Lung (tissue), 12 donors: Measurements from ENCODE around the gene CDC42EP3. TPM values are rescaled to one million over a fixed set of nuclear protein-coding genes. Genes with fewer than 3 reads are reported as not detected.

Experiments
- ATAC-seq: fragments of 200-7000 bp; cut with Tn5 transposase; one replicate; pipeline ENCODE4 v1.9.1; 2020; ENCODE audit warnings: moderate number of reproducible peaks; ENCODE audit not compliant: insufficient read depth, low FRiP score
- DNase-seq, 3 donors: peaks; one replicate each; pipeline ENCODE4 v3.0.0-alpha.2; 2013 to 2017
- H3K27ac ChIP-seq, 2 donors: one replicate each; pipeline ENCODE4 v1.5.1; 2013; ENCODE audit warnings: mild to moderate bottlenecking in 2 of 2, moderate library complexity in 2 of 2, control low read depth in 1 of 2, inconsistent platforms in 1 of 2, low read depth in 1 of 2, low read length in 1 of 2
- H3K27me3 ChIP-seq, 3 donors: one replicate each; pipeline ENCODE4 v1.5.1; 2013; ENCODE audit warnings: low read length in 2 of 3; ENCODE audit not compliant: control insufficient read depth in 3 of 3, insufficient read depth in 3 of 3
- H3K36me3 ChIP-seq, 4 donors: one replicate each; pipeline ENCODE4 v1.5.1; 2013; ENCODE audit warnings: low read length in 4 of 4, mild to moderate bottlenecking in 1 of 4, moderate library complexity in 1 of 4; ENCODE audit not compliant: control insufficient read depth in 4 of 4, insufficient read depth in 4 of 4
- H3K4me1 ChIP-seq, 5 donors: one replicate each; pipeline ENCODE4 v1.5.1; 2013; ENCODE audit warnings: low read length in 5 of 5, mild to moderate bottlenecking in 2 of 5, moderate library complexity in 1 of 5; ENCODE audit not compliant: control insufficient read depth in 5 of 5, insufficient read depth in 5 of 5
- H3K4me3 ChIP-seq: one replicate; pipeline ENCODE4 v1.5.1; 2013; ENCODE audit warnings: mild to moderate bottlenecking, control low read depth, moderate library complexity
- H3K9ac ChIP-seq, 2 donors: one replicate each; pipeline ENCODE4 v1.5.1; 2013; ENCODE audit warnings: low read length in 2 of 2, control low read depth in 1 of 2; ENCODE audit not compliant: insufficient read depth in 1 of 2
- H3K9me3 ChIP-seq, 4 donors: one replicate each; pipeline ENCODE4 v1.5.1; 2013; ENCODE audit warnings: low read length in 3 of 4, mild to moderate bottlenecking in 1 of 4, moderate library complexity in 1 of 4; ENCODE audit not compliant: control insufficient read depth in 4 of 4, insufficient read depth in 3 of 4
- WGBS, 2 donors: extraction: QIAGEN DNeasy Blood & Tissue Kit; methylation state at CpG; one replicate each; pipeline ENCODE4 v1.1.7; 2013; 5-methylcytosine and 5-hydroxymethylcytosine counted together
- polyA plus RNA-seq, 2 donors: library from polyadenylated mRNA; stranded (reverse); fragments of 200-250 nt; gene quantifications; one replicate each; pipeline ENCODE4 v1.2.1, GENCODE V29; 2013
- total RNA-seq, 2 donors: library from RNA; depleted of rRNA in 1 of 2; stranded (reverse); fragments of >200 nt in 1 of 2; gene quantifications; one replicate each; pipeline ENCODE4 v1.2.1, GENCODE V29; 2014 to 2021
- TF ChIP-seq, protein P1 (sequence below): IDR thresholded peaks from 2 replicates; pipeline ENCODE4 v1.5.1; 2012; ENCODE audit warnings: mild to moderate bottlenecking; ENCODE audit errors: control extremely low read depth, extremely low read depth
- donor health status: control.
- donor health status: control.
- donor health status: Bipolar disorder and iron deficiency.
- donor health status: healthy.
- donor health status: DM: yes; HTN: yes; CAD: no.

The CDC42EP3 gene
- total and polyA plus RNA-seq, 4 donors, result 22.9 to 59.0 (median 38.0) TPM

- no peaks in the 10 kb centered on the region for H3K27me3 ChIP-seq
- peaks cover 0 to 6% (median 0%) of the 10 kb centered on the region in 5 donors for H3K4me1 ChIP-seq
- no peak overlapping the region for H3K4me3 ChIP-seq
- no peaks in the 10 kb centered on the region for H3K9me3 ChIP-seq
- no peak overlapping the region for H3K9ac ChIP-seq
- TF ChIP-seq, protein P1, sequence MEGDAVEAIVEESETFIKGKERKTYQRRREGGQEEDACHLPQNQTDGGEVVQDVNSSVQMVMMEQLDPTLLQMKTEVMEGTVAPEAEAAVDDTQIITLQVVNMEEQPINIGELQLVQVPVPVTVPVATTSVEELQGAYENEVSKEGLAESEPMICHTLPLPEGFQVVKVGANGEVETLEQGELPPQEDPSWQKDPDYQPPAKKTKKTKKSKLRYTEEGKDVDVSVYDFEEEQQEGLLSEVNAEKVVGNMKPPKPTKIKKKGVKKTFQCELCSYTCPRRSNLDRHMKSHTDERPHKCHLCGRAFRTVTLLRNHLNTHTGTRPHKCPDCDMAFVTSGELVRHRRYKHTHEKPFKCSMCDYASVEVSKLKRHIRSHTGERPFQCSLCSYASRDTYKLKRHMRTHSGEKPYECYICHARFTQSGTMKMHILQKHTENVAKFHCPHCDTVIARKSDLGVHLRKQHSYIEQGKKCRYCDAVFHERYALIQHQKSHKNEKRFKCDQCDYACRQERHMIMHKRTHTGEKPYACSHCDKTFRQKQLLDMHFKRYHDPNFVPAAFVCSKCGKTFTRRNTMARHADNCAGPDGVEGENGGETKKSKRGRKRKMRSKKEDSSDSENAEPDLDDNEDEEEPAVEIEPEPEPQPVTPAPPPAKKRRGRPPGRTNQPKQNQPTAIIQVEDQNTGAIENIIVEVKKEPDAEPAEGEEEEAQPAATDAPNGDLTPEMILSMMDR, result no peak
- H3K36me3 ChIP-seq, result no peaks in the 10 kb centered on the region
- WGBS, 2 donors, result 86 to 93% methylated on average over 4 of the region's 4 CpGs
- ATAC-seq (no peak), DNase-seq (peak in 2 of 3 donors; percentile 57 to 69)
- H3K27ac ChIP-seq, result no peak overlapping the region
Observed at GRCh38 chr2:37695336-37695735, 23.9 kb upstream of the CDC42EP3 start.

DNA sequence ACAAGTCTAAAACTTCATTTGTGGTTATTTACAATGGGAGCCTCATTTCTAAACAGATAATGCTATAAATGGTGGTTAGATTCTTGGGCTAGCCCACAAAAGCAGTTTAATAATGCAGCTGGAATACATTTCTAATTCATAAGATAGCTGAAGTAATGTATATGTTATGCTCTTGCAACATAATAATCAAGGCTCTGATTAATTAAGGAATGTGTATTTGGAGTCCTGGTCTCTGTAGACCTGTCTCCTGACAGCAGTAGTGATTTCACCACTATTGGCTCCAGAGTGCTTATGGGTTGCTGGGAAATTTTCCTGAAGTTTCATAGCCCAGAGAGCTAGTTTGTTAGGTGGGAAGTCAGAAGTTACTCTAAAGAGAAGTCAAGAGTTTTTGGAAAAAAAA lies 21.3 kb upstream of the CDC42EP3 start:
- no peak overlapping the region for H3K4me3 ChIP-seq
- no peak for ATAC-seq
- TF ChIP-seq, protein P1, result no peak
- peak in 1 of 3 donors; percentile 41 for DNase-seq
- H3K9ac ChIP-seq, result no peak overlapping the region
- H3K4me1 ChIP-seq, result peaks cover 0 to 6% (median 5%) of the 10 kb centered on the region in 5 donors
- no peaks in the 10 kb centered on the region for H3K9me3 ChIP-seq
- H3K27me3 ChIP-seq, result peaks cover 0 to 2% (median 0%) of the 10 kb centered on the region in 3 donors
- no peaks in the 10 kb centered on the region for H3K36me3 ChIP-seq
- H3K27ac ChIP-seq, result no peak overlapping the region

DNA sequence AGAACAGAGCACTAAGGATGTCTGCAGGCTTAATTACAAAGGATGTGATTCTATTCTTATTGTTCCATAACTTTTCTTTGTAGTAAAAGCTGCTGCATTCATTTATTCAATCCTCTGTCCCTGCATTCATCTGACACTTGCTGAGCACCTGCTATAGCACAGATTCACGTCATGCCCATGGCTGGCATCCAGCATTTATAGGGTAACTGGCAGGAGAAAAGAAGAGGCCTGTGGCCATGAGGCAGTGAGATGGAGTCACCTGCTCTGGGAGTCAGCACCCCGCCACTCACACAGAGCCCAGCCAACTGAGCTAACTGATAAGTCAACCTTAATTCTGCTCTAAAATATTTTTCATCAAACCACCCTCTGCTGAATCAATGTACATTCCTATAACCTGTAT lies 18.3 kb upstream of the CDC42EP3 start:
- Histone ChIP-seq H3K9ac (no peak overlapping the region), H3K4me3 (no peak overlapping the region), H3K27me3 (peaks cover 0 to 2% (median 0%) of the 10 kb centered on the region in 3 donors), H3K36me3 (no peaks in the 10 kb centered on the region), H3K27ac (peak overlapping the region in 1 of 2 donors; percentile 36), H3K4me1 (peaks cover 0 to 5% (median 0%) of the 10 kb centered on the region in 5 donors), H3K9me3 (no peaks in the 10 kb centered on the region)
- 86 to 95% methylated on average over 2 of the region's 2 CpGs for WGBS, 2 donors
- TF ChIP-seq, protein P1, result no peak
- DNase-seq, result no peak
- ATAC-seq, result no peak
